HG02938 (cell line): Measurements from ENCODE around the gene AKAP13.

ENCODE experiments used
- ATAC-seq: cut with Tn5 transposase; IDR thresholded peaks from one replicate; pipeline ENCODE4 v1.9.1; 2021; ENCODE audit warnings: mild to moderate bottlenecking, moderate library complexity; ENCODE audit not compliant: unreplicated experiment

The AKAP13 gene

GRCh38 chr15:85772668-85773067 is 392.3 kb downstream of the AKAP13 start:
- ATAC-seq: no peak

- ATAC-seq: no peak
Observed at GRCh38 chr15:85773249-85773648, 392.8 kb downstream of the AKAP13 start.

- no peak for ATAC-seq
Observed at GRCh38 chr15:85773970-85774369, 393.6 kb downstream of the AKAP13 start.

- no peak for ATAC-seq
Observed at GRCh38 chr15:85777250-85778106, 397.1 kb downstream of the AKAP13 start.

- ATAC-seq: no peak
Observed at GRCh38 chr15:85778107-85778776, 397.8 kb downstream of the AKAP13 start.

GRCh38 chr15:85779249-85779648 is 398.8 kb downstream of the AKAP13 start:
- ATAC-seq: no peak

GRCh38 chr15:85780225-85780985 is 400.0 kb downstream of the AKAP13 start:
- ATAC-seq: no peak

GRCh38 chr15:85781099-85781498 is 400.7 kb downstream of the AKAP13 start:
- no peak for ATAC-seq

GRCh38 chr15:85782064-85782463 is 401.7 kb downstream of the AKAP13 start:
- no peak for ATAC-seq

GRCh38 chr15:85785887-85786780 is 405.7 kb downstream of the AKAP13 start:
- ATAC-seq: peak; percentile 57

GRCh38 chr15:85786781-85787114 is 406.3 kb downstream of the AKAP13 start:
- ATAC-seq: no peak

GRCh38 chr15:85788771-85789495 is 408.5 kb downstream of the AKAP13 start:
- no peak for ATAC-seq

- ATAC-seq: no peak
Observed at GRCh38 chr15:85789496-85789875, 409.1 kb downstream of the AKAP13 start.

- ATAC-seq: no peak
Observed at GRCh38 chr15:85792102-85792731, 411.8 kb downstream of the AKAP13 start.

- no peak for ATAC-seq
Observed at GRCh38 chr15:85792912-85793590, 412.6 kb downstream of the AKAP13 start.

GRCh38 chr15:85793641-85794597 is 413.5 kb downstream of the AKAP13 start:
- peak; percentile 41 for ATAC-seq

GRCh38 chr15:85794598-85795336 is 414.4 kb downstream of the AKAP13 start, which contains the start of gene KLHL25:
KLHL25 (minus strand) TSS chr15:85794925; CDS start chr15:85769810, 25,115 bp downstream.
- peak; percentile 98 for ATAC-seq
